CD14-positive monocyte (primary cell): ENCODE measurements around the gene EXOC6B. TPM values are rescaled to one million over a fixed set of nuclear protein-coding genes. Genes with fewer than 3 reads are reported as not detected.

Source experiments
- DNase-seq, 3 donors: peaks; one replicate each; pipeline ENCODE4 v3.0.0-alpha.2; 2011 to 2022
- H2AFZ ChIP-seq: 2 replicates; pipeline ENCODE4 v1.6.0; 2012; ENCODE audit warnings: mild to moderate bottlenecking, low read depth, low read length, inconsistent platforms; ENCODE audit not compliant: insufficient read depth, poor library complexity, severe bottlenecking
- H3K27ac ChIP-seq, 2 donors: 1 replicate in 1 of 2; 2 replicates in 1 of 2; pipeline ENCODE4 v1.5.1; 2012 to 2013; ENCODE audit warnings: low read length in 2 of 2, control low read depth in 1 of 2, inconsistent platforms in 1 of 2, low read depth in 1 of 2, mild to moderate bottlenecking in 1 of 2
- H3K27me3 ChIP-seq, 2 donors: one replicate each; pipeline versions ENCODE4 v1.6.0 to v1.6.1; 2011 to 2013; ENCODE audit warnings: low read length in 2 of 2; ENCODE audit not compliant: control insufficient read depth in 2 of 2, insufficient read depth in 2 of 2
- H3K36me3 ChIP-seq, 2 donors: replicated peaks in 1 of 2; 1 replicate in 1 of 2; 2 replicates in 1 of 2; pipeline versions ENCODE4 v1.5.1 to v1.6.1; 2012 to 2013; ENCODE audit warnings: low read length in 2 of 2, control low read depth in 1 of 2, inconsistent platforms in 1 of 2, mild to moderate bottlenecking in 1 of 2; ENCODE audit not compliant: insufficient read depth in 2 of 2, control insufficient read depth in 1 of 2
- H3K4me1 ChIP-seq, 2 donors: 1 replicate in 1 of 2; 2 replicates in 1 of 2; pipeline versions ENCODE4 v1.5.1 to v1.6.1; 2012 to 2013; ENCODE audit warnings: low read length in 2 of 2, control low read depth in 1 of 2, inconsistent platforms in 1 of 2, mild to moderate bottlenecking in 1 of 2, moderate library complexity in 1 of 2; ENCODE audit not compliant: insufficient read depth in 2 of 2, control insufficient read depth in 1 of 2
- H3K4me2 ChIP-seq: replicated peaks from 2 replicates; pipeline ENCODE3; 2012; ENCODE audit warnings: low read length, moderate library complexity, mild to moderate bottlenecking; ENCODE audit not compliant: poor library complexity, severe bottlenecking; ENCODE audit errors: extremely low read depth
- H3K4me3 ChIP-seq, 3 experiments: fragments of 200-600 bp in 1 of 3; sonication (generic) in 1 of 3; replicated peaks in 1 of 3; 1 replicate in 2 of 3; 2 replicates in 1 of 3; pipeline ENCODE4 v1.5.1; 2011 to 2013; ENCODE audit warnings: low read length in 3 of 3, mild to moderate bottlenecking in 3 of 3, control low read depth in 2 of 3, low read depth in 2 of 3, inconsistent platforms in 1 of 3, moderate library complexity in 1 of 3
- H3K79me2 ChIP-seq: 2 replicates; pipeline ENCODE4 v1.6.0; 2012; ENCODE audit warnings: mild to moderate bottlenecking, control low read depth, inconsistent platforms, low read length, moderate library complexity; ENCODE audit not compliant: insufficient read depth
- H3K9ac ChIP-seq: 2 replicates; pipeline ENCODE4 v1.6.0; 2017; ENCODE audit warnings: low read length, mild to moderate bottlenecking; ENCODE audit not compliant: insufficient read depth, poor library complexity, severe bottlenecking
- H3K9me3 ChIP-seq, 2 donors: replicated peaks in 1 of 2; 1 replicate in 1 of 2; 2 replicates in 1 of 2; pipeline versions ENCODE4 v1.5.1 to v1.6.1; 2012 to 2013; ENCODE audit warnings: low read length in 2 of 2, control low read depth in 1 of 2; ENCODE audit not compliant: control insufficient read depth in 1 of 2, insufficient read depth in 1 of 2
- H4K20me1 ChIP-seq: 2 replicates; pipeline ENCODE4 v1.6.0; 2012; ENCODE audit warnings: mild to moderate bottlenecking, low read length, control low read depth, moderate library complexity; ENCODE audit not compliant: insufficient read depth
- H3K27ac Mint-ChIP-seq, 7 donors: one replicate each; pipeline ENCODE4 v1.8.0; 2020; ENCODE audit warnings: mild to moderate bottlenecking in 7 of 7, mixed read lengths in 7 of 7, moderate library complexity in 6 of 7, inconsistent platforms in 2 of 7
- H3K27me3 Mint-ChIP-seq, 3 donors: one replicate each; pipeline ENCODE4 v1.8.0; 2021 to 2022; ENCODE audit warnings: low read depth in 3 of 3, mild to moderate bottlenecking in 3 of 3, mixed read lengths in 3 of 3, moderate library complexity in 3 of 3, inconsistent platforms in 1 of 3
- H3K36me3 Mint-ChIP-seq, 2 donors: one replicate each; pipeline ENCODE4 v1.8.0; 2020; ENCODE audit warnings: mixed read lengths in 2 of 2, inconsistent platforms in 1 of 2, mild to moderate bottlenecking in 1 of 2
- H3K4me1 Mint-ChIP-seq: one replicate; pipeline ENCODE4 v1.8.0; 2020; ENCODE audit warnings: mild to moderate bottlenecking, mixed read lengths
- H3K4me3 Mint-ChIP-seq, 2 donors: one replicate each; pipeline ENCODE4 v1.8.0; 2020; ENCODE audit warnings: mild to moderate bottlenecking in 2 of 2, mixed read lengths in 2 of 2, moderate library complexity in 1 of 2
- H3K9me3 Mint-ChIP-seq, 7 donors: one replicate each; pipeline ENCODE4 v1.8.0; 2020 to 2022; ENCODE audit warnings: mixed read lengths in 7 of 7, mild to moderate bottlenecking in 6 of 7, moderate library complexity in 6 of 7, inconsistent platforms in 2 of 7
- CTCF ChIP-seq: fragments of 200-600 bp; IDR thresholded peaks from one replicate; pipeline ENCODE4 v1.8.0; 2022; ENCODE audit warnings: antibody characterized with exemption, mild to moderate bottlenecking
- WGBS: methylation state at CpG from one replicate; pipeline ENCODE4 v1.1.5; 2013; ENCODE audit warnings: missing lambda C conversion rate; ENCODE audit not compliant: insufficient coverage; 5-methylcytosine and 5-hydroxymethylcytosine counted together
- intact Hi-C, 2 donors: fragments of 100-400 bp; cut with micrococcal nuclease; formaldehyde crosslinking; loops; one replicate each; pipeline versions ENCODE4 v1.15.0 to v1.15.1; 2023
- polyA plus RNA-seq, 3 donors: library from polyadenylated mRNA; depleted of rRNA in 1 of 3; unstranded in 2 of 3; stranded (reverse) in 1 of 3; fragments of 300-500 nt in 2 of 3; fragments of >200 nt in 1 of 3; fragmentation: Illumina TruSeq in 2 of 3; gene quantifications; 1 replicate in 2 of 3; 2 replicates in 1 of 3; pipeline ENCODE4 v1.2.3, GENCODE V29; 2012 to 2021

Gene EXOC6B
- polyA plus RNA-seq, 3 donors, result 1.8 to 2.8 (median 2.1) TPM

- H3K4me3 Mint-ChIP-seq, result no peak overlapping the region
- Histone ChIP-seq H3K27me3 (no peaks in the 10 kb centered on the region), H4K20me1 (no peaks in the 10 kb centered on the region), H2AFZ (no peak overlapping the region), H3K4me2 (no peak overlapping the region), H3K4me1 (no peaks in the 10 kb centered on the region), H3K27ac (no peak overlapping the region), H3K79me2 (no peaks in the 10 kb centered on the region), H3K36me3 (no peaks in the 10 kb centered on the region), H3K9me3 (no peaks in the 10 kb centered on the region), H3K9ac (no peak overlapping the region), H3K4me3 (no peak overlapping the region)
- H3K27me3 Mint-ChIP-seq, result no peaks in the 10 kb centered on the region
- intact Hi-C loops, result no loop called here
- H3K4me1 Mint-ChIP-seq, result no peaks in the 10 kb centered on the region
- TF ChIP-seq CTCF, result no peak
- peaks cover 0 to 5% (median 2%) of the 10 kb centered on the region in 7 donors for H3K9me3 Mint-ChIP-seq
- WGBS, result no CpG with 5 or more reads among the region's 2 CpGs
- H3K27ac Mint-ChIP-seq, result no peak overlapping the region
- peaks cover 0 to 2% of the 10 kb centered on the region in 2 donors for H3K36me3 Mint-ChIP-seq
- DNase-seq, result no peak
Measured at GRCh38 chr2:72497763-72498162, 328.1 kb downstream of the EXOC6B start.

GRCh38 chr2:72496479-72496878 lies 329.4 kb downstream of the EXOC6B start:
- intact Hi-C loops, result no loop called here
- Histone ChIP-seq H3K4me1 (no peaks in the 10 kb centered on the region), H3K27me3 (no peaks in the 10 kb centered on the region), H4K20me1 (no peaks in the 10 kb centered on the region), H3K79me2 (no peaks in the 10 kb centered on the region), H3K9me3 (no peaks in the 10 kb centered on the region), H3K27ac (no peak overlapping the region), H3K9ac (no peak overlapping the region), H3K36me3 (no peaks in the 10 kb centered on the region), H3K4me2 (no peak overlapping the region), H2AFZ (no peak overlapping the region), H3K4me3 (no peak overlapping the region)
- no peak for DNase-seq
- Mint-ChIP-seq H3K27me3 (no peaks in the 10 kb centered on the region), H3K4me1 (no peaks in the 10 kb centered on the region), H3K36me3 (peaks cover 0 to 2% of the 10 kb centered on the region in 2 donors), H3K9me3 (peaks cover 0 to 4% (median 0%) of the 10 kb centered on the region in 7 donors), H3K4me3 (no peak overlapping the region), H3K27ac (no peak overlapping the region)
- TF ChIP-seq CTCF, result no peak
